HUES6 (cell line): Measurements from ENCODE around the gene STAU1.
"Not testable (repeated sequence)": the region's sequence is repeated elsewhere in the genome, so short reads cannot be mapped to it uniquely, and the experiment has no call there.

Source experiments
- H3K27ac ChIP-seq: 2 replicates; pipeline ENCODE4 v1.7.0; 2013; ENCODE audit warnings: low read depth, mild to moderate bottlenecking, low read length, inconsistent platforms
- H3K27me3 ChIP-seq: 2 replicates; pipeline ENCODE4 v1.6.1; 2013; ENCODE audit warnings: low read length; ENCODE audit not compliant: control insufficient read depth, insufficient read depth
- H3K36me3 ChIP-seq: 2 replicates; pipeline ENCODE4 v1.6.1; 2013; ENCODE audit warnings: low read length; ENCODE audit not compliant: control insufficient read depth, insufficient read depth
- H3K4me1 ChIP-seq: 2 replicates; pipeline ENCODE4 v1.6.1; 2013; ENCODE audit warnings: low read length; ENCODE audit not compliant: control insufficient read depth, insufficient read depth
- H3K4me3 ChIP-seq: 2 replicates; pipeline ENCODE4 v1.5.1; 2013; ENCODE audit warnings: low read depth, low read length
- H3K9ac ChIP-seq: one replicate; pipeline ENCODE4 v1.6.1; 2013; ENCODE audit warnings: mild to moderate bottlenecking, low read length
- H3K9me3 ChIP-seq: 2 replicates; pipeline ENCODE4 v1.6.1; 2013; ENCODE audit warnings: low read depth, low read length; ENCODE audit not compliant: control insufficient read depth, insufficient read depth

STAU1 gene

GRCh38 chr20:49219924-49220831 is 32.0 kb upstream of the STAU1 start:
- H3K27me3 ChIP-seq, result no peaks in the 10 kb centered on the region
- no peaks in the 10 kb centered on the region for H3K9me3 ChIP-seq
- peaks cover 6% of the 10 kb centered on the region; the same call in 1 of the 2 replicates for H3K4me1 ChIP-seq
- peak overlapping the region; percentile 87 for H3K9ac ChIP-seq
- peak overlapping the region; percentile 88 for H3K4me3 ChIP-seq
- H3K36me3 ChIP-seq, result peaks cover 36% of the 10 kb centered on the region
- H3K27ac ChIP-seq, result no peak overlapping the region

DNA sequence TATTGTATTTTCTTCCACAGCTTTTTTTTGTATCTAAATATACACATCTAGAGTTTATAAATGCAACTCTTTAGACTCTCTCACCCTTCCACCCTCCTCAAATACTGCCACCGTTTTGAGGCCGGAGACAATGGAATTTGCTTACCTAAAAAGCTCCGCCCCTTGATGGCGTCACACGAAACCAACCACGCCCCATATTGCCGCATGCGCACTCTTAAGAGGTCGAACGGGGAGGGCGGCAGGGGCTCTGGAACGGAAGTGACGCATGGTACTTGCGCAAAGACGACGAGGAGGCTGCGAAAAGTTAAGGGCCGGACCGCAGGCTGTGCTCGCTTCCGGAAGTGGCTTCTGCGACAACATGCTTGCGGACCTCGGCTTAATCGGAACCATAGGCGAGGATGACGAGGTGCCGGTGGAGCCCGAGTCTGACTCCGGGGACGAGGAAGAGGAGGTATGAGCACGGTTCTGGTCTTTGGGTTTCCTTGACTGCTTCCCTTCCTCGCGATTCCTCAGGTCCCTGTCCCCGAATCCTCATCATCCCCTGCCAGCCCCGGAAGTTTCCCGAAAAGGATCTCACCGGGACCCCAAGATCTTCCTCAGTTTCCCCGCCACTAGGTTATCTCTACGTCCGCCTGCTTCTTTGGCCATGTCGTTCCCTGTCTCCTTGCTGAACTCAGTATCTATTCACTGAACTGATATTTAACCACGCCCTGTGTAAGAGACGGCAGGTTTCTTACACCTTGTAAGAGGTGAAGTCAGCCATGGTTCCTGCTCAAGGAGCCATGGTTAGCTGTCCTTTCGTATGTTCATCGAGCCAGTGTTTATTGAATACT is 31.2 kb upstream of the STAU1 start, which contains the start of gene DDX27:
Gene DDX27 (plus strand): TSS at position 326 of the 833 bp plus-strand sequence. CDS start 33 bp downstream, at position 359.
- peak within 1 kb of the TSS; percentile 63; the same call in 1 of the 2 replicates for H3K27ac ChIP-seq

DNA sequence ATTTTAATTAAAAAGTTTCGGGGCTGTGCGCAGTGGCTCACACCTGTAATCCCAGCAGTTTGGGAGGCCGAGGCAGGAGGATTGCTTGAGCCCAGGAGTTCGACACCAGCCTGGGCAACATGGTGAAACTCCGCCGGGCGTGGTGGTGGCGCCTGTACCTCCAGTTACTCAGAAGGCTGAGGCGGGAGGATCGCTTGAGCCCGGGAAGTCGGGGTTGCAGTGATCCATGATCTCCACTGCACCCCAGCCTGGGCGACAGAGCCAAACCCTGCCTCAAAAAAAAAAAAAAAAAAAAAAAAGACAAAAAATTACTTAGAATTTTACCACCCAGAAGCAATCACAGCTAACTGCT is 30.6 kb upstream of the STAU1 start:
- peak overlapping the region; percentile 63; the same call in 1 of the 2 replicates for H3K27ac ChIP-seq
- not testable (repeated sequence) for H3K4me1 ChIP-seq, H3K4me3 ChIP-seq, H3K9ac ChIP-seq, H3K9me3 ChIP-seq, H3K27me3 ChIP-seq
- H3K36me3 ChIP-seq, result peaks cover 21% of the 10 kb centered on the region

More for the DNA sequence above, 31.2 kb upstream of the STAU1 start, which contains the start of gene DDX27:
- no peaks in the 10 kb centered on the region for H3K27me3 ChIP-seq
- H3K9me3 ChIP-seq, result no peaks in the 10 kb centered on the region
- peaks cover 6% of the 10 kb centered on the region; the same call in 1 of the 2 replicates for H3K4me1 ChIP-seq
- peaks cover 27% of the 10 kb centered on the region for H3K36me3 ChIP-seq
- peak within 1 kb of the TSS; percentile 88 for H3K4me3 ChIP-seq
- H3K9ac ChIP-seq, result peak within 1 kb of the TSS; percentile 87

DNA sequence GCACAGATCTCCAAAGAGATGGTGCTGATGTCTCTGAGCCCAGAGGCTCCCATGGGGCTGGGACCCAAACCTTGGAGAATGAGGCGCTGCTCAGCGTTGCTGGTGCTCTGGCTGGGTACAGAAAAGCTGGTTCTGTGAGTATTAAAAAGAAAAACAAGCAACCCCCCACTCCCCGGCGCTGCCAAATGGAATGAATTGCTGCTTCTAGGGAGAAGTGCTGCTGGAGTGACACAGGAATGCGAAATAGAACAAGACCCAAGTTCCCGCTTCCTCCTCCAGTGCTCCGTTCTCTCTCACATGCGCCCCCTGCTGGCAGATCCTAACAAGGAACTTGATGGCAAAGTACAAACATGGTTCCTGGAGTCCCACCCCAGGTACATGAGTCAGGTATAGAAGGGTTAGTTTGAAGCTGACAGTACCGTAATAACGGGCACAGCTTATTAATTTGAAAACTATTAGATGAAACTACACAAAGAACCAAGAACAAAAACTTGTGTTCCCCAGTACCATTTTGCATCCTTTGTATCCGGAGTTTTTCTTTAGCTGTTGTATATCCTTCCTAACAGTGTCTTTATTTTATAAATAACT is 29.0 kb upstream of the STAU1 start:
- peaks cover 9% of the 10 kb centered on the region for H3K36me3 ChIP-seq
- H3K9ac ChIP-seq, result no peak overlapping the region
- no peak overlapping the region for H3K4me3 ChIP-seq
- H3K9me3 ChIP-seq, result no peaks in the 10 kb centered on the region
- H3K27ac ChIP-seq, result no peak overlapping the region
- no peaks in the 10 kb centered on the region for H3K27me3 ChIP-seq
- peaks cover 6% of the 10 kb centered on the region; the same call in 1 of the 2 replicates for H3K4me1 ChIP-seq

- Histone ChIP-seq H3K4me1 (peaks cover 5% of the 10 kb centered on the region; the same call in 1 of the 2 replicates), H3K9me3 (peaks cover 3% of the 10 kb centered on the region; the same call in 1 of the 2 replicates), H3K36me3 (no peaks in the 10 kb centered on the region), H3K27ac (no peak overlapping the region), H3K9ac (no peak overlapping the region), H3K4me3 (no peak overlapping the region), H3K27me3 (no peaks in the 10 kb centered on the region)
These were observed 27.1 kb upstream of the STAU1 start for GRCh38 chr20:49215232-49215631.

DNA sequence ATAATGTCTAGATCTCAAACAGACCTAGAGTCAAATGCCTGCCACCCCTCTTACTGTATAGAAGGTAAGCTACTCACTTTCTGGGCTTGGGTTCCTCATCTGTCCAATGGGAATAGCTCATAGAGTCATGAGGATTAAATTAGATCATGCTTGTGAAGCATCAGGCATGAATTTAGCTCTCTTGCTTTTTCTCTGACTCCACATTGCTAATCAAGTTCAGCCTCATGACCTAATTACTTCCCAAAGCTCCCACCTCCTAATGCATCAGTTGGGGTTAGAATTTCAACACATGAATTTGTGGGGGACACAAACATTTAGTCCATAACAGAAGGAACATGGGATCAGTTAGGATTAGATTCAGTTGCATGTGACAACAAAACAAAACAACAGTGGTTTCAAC is 26.4 kb upstream of the STAU1 start:
- Histone ChIP-seq H3K4me1 (peaks cover 3% of the 10 kb centered on the region; the same call in 1 of the 2 replicates), H3K4me3 (no peak overlapping the region), H3K9me3 (peaks cover 6% of the 10 kb centered on the region; the same call in 1 of the 2 replicates), H3K9ac (no peak overlapping the region), H3K27ac (no peak overlapping the region), H3K27me3 (no peaks in the 10 kb centered on the region), H3K36me3 (no peaks in the 10 kb centered on the region)

DNA sequence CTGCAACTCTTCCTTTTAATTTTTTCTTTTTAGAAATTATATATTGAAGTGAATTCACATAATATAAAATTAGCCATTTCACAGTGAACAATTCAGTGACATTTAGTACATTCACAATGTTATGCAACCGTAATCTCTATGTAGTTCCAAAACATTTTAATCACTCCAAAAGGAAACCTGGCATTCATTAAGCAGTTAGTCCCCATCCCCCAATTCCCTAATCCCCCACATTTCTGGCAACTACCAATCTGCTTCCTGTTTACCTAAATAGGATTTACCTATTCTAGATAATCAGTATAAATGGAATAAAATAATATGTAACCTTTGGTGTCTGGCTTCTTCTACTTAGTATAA is 22.6 kb upstream of the STAU1 start:
- no peak overlapping the region for H3K27ac ChIP-seq
- H3K4me3 ChIP-seq, result no peak overlapping the region
- no peaks in the 10 kb centered on the region for H3K36me3 ChIP-seq
- H3K9ac ChIP-seq, result no peak overlapping the region
- H3K9me3 ChIP-seq, result peaks cover 6% of the 10 kb centered on the region; the same call in 1 of the 2 replicates
- H3K4me1 ChIP-seq, result no peaks in the 10 kb centered on the region
- no peaks in the 10 kb centered on the region for H3K27me3 ChIP-seq

- no peak overlapping the region for H3K9ac ChIP-seq
- H3K4me3 ChIP-seq, result no peak overlapping the region
- H3K36me3 ChIP-seq, result no peaks in the 10 kb centered on the region
- peaks cover 6% of the 10 kb centered on the region; the same call in 1 of the 2 replicates for H3K9me3 ChIP-seq
- no peak overlapping the region for H3K27ac ChIP-seq
- H3K4me1 ChIP-seq, result no peaks in the 10 kb centered on the region
- H3K27me3 ChIP-seq, result no peaks in the 10 kb centered on the region
These were observed 22.1 kb upstream of the STAU1 start for GRCh38 chr20:49210101-49210756.

DNA sequence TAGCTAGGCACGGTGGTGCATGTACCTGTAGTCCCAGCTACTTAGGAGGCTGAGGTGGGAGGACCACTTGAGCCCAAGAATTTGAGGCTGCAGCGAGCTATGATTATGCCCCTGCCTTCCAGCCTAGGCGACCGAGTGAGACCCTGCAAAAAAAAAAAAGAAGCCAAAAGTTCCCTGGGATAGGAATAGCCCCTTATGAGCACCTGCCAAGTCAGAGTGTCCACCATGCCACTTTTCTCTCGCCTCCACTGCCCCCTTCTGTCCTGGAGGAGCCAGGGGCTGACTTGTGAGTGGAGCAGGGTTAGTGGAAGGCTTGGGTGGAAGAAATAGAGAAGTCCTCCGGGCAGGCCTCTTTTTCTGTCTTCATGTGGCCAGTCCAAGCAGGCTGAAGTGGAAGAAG is 18.9 kb upstream of the STAU1 start:
- Histone ChIP-seq H3K36me3 (no peaks in the 10 kb centered on the region), H3K27me3 (no peaks in the 10 kb centered on the region), H3K27ac (no peak overlapping the region), H3K9ac (no peak overlapping the region), H3K4me3 (no peak overlapping the region), H3K9me3 (peaks cover 6% of the 10 kb centered on the region; the same call in 1 of the 2 replicates), H3K4me1 (no peaks in the 10 kb centered on the region)

DNA sequence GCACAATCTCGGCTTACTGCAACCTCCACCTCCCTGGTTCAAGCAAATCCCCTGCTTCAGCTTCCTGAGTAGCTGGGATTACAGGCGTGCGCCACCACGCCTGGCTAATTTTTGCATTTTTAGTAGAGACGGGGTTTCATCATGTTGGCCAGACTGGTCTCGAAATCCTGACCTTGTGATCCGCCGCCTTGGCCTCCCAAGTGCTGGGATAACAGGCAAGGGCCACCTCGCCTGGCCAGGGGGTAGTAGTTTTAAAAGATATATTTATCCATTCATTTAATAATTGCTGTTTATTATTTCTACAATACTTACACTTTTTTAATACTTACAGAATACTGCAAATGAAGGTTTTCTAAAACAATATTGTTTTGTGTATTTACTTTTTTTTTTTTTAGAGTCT is 15.6 kb upstream of the STAU1 start:
- H3K4me3 ChIP-seq, result no peak overlapping the region
- H3K27me3 ChIP-seq, result no peaks in the 10 kb centered on the region
- H3K9me3 ChIP-seq, result no peaks in the 10 kb centered on the region
- H3K36me3 ChIP-seq, result no peaks in the 10 kb centered on the region
- no peaks in the 10 kb centered on the region for H3K4me1 ChIP-seq
- H3K27ac ChIP-seq, result no peak overlapping the region
- no peak overlapping the region for H3K9ac ChIP-seq
